Suprapubic skin (tissue), 3 donors: ENCODE measurements around the gene WWOX.

Experiments
- CTCF ChIP-seq, 2 donors: fragments of 200-600 bp in 1 of 2; fragments of 450-650 bp in 1 of 2; sonication (generic) in 1 of 2; IDR thresholded peaks; one replicate each; pipeline ENCODE4 v1.5.1; 2016 to 2019; ENCODE audit warnings: antibody characterized with exemption in 2 of 2, mild to moderate bottlenecking in 1 of 2, moderate library complexity in 1 of 2
- EP300 ChIP-seq: sonication (generic); formaldehyde crosslinking; IDR thresholded peaks from one replicate; pipeline ENCODE4 v1.6.1; 2017; ENCODE audit warnings: antibody characterized with exemption
- POLR2A ChIP-seq, 2 donors: fragments of 450-650 bp; IDR thresholded peaks; one replicate each; pipeline ENCODE4 v1.6.1; 2017; ENCODE audit warnings: antibody characterized with exemption in 2 of 2, mild to moderate bottlenecking in 2 of 2, moderate library complexity in 2 of 2

- no peak for TF ChIP-seq CTCF (IDR thresholded peaks at IDR 0.05)
- no peak for TF ChIP-seq POLR2A (IDR thresholded peaks at IDR 0.05)
- TF ChIP-seq EP300: no peak
These were observed 884.9 kb downstream of the WWOX start for GRCh38 chr16:78984324-78984723.
